Activated naive CD4-positive, alpha-beta T cell treated with anti-CD3 and anti-CD28 coated beads for 36 hours (primary cell): Measurements from ENCODE around the gene ZYX. TPM values are rescaled to one million over a fixed set of nuclear protein-coding genes. Genes with fewer than 3 reads are reported as not detected.
"Not testable (repeated sequence)": the region's sequence is repeated elsewhere in the genome, so short reads cannot be mapped to it uniquely, and the experiment has no call there.

Experiments
- CTCF ChIA-PET: fragments of 350-600 bp; sonication (Branson Sonifier 250); formaldehyde crosslinking; loops from one replicate; lab custom pipeline; 2021; ENCODE audit warnings: antibody characterized with exemption; lab: Charles Lee
- DNase-seq: peaks from one replicate; pipeline ENCODE4 v3.0.0-alpha.2; 2020
- H3K27ac Mint-ChIP-seq: one replicate; pipeline ENCODE4 v1.8.0; 2021; ENCODE audit warnings: mild to moderate bottlenecking, mixed read lengths
- H3K27me3 Mint-ChIP-seq: one replicate; pipeline ENCODE4 v1.8.0; 2021; ENCODE audit warnings: low read depth, mixed read lengths
- H3K36me3 Mint-ChIP-seq: one replicate; pipeline ENCODE4 v1.8.0; 2021; ENCODE audit warnings: low read depth, mixed read lengths
- H3K4me1 Mint-ChIP-seq: one replicate; pipeline ENCODE4 v1.8.0; 2021; ENCODE audit warnings: low read depth, mixed read lengths
- H3K4me3 Mint-ChIP-seq: one replicate; pipeline ENCODE4 v1.8.0; 2021; ENCODE audit warnings: mild to moderate bottlenecking, moderate library complexity, mixed read lengths
- H3K9me3 Mint-ChIP-seq: one replicate; pipeline ENCODE4 v1.8.0; 2021; ENCODE audit warnings: mixed read lengths
- intact Hi-C: fragments of 100-400 bp; cut with micrococcal nuclease; formaldehyde crosslinking; loops from one replicate; pipeline ENCODE4 v1.15.1; 2023
- total RNA-seq, 2 experiments: library from RNA; stranded (reverse); gene quantifications; one replicate each; pipeline ENCODE4 v1.2.3, GENCODE V29; 2021

Gene ZYX
- total RNA-seq, 2 experiments from 2014 or later: 75.1 to 81.5 TPM

GRCh38 chr7:143416565-143417149 lies 35.5 kb downstream of the ZYX start:
- peaks cover 2% of the 10 kb centered on the region for H3K9me3 Mint-ChIP-seq
- H3K27ac Mint-ChIP-seq: no peak overlapping the region
- no peaks in the 10 kb centered on the region for H3K27me3 Mint-ChIP-seq
- DNase-seq: no peak
- H3K4me3 Mint-ChIP-seq: no peak overlapping the region
- intact Hi-C loops: loop anchor here (1.0 to 5.0 kb wide), 5 partner anchors 36 to 409 kb away; no protein-coding TSS in a partner anchor
- CTCF ChIA-PET: interaction anchor here (0.6 to 5.3 kb wide), 32 partner anchors 10 to 888 kb away, joined by 3 to 79 read pairs (median 3); partner anchors contain the start of genes CLCN1 and GSTK1
- peaks cover 22% of the 10 kb centered on the region for H3K4me1 Mint-ChIP-seq
- peaks cover 2% of the 10 kb centered on the region for H3K36me3 Mint-ChIP-seq

- H3K27me3 Mint-ChIP-seq: no peaks in the 10 kb centered on the region
- DNase-seq: no peak
- intact Hi-C loops: loop anchor here (2.0 to 5.0 kb wide), 3 partner anchors 113 to 411 kb away; no protein-coding TSS in a partner anchor
- CTCF ChIA-PET: interaction anchor here (0.7 to 5.3 kb wide), 17 partner anchors 9 to 197 kb away, joined by 3 to 79 read pairs (median 3); no protein-coding TSS in a partner anchor
- no peak overlapping the region for H3K27ac Mint-ChIP-seq
- H3K4me1 Mint-ChIP-seq: peaks cover 12% of the 10 kb centered on the region
- peaks cover 2% of the 10 kb centered on the region for H3K36me3 Mint-ChIP-seq
- H3K4me3 Mint-ChIP-seq: no peak overlapping the region
- H3K9me3 Mint-ChIP-seq: peaks cover 2% of the 10 kb centered on the region
These were observed 36.7 kb downstream of the ZYX start for GRCh38 chr7:143417734-143418383.

GRCh38 chr7:143418681-143419458 lies 37.7 kb downstream of the ZYX start:
- H3K27ac Mint-ChIP-seq: no peak overlapping the region
- H3K9me3 Mint-ChIP-seq: peaks cover 2% of the 10 kb centered on the region
- peaks cover 12% of the 10 kb centered on the region for H3K4me1 Mint-ChIP-seq
- H3K27me3 Mint-ChIP-seq: no peaks in the 10 kb centered on the region
- peaks cover 2% of the 10 kb centered on the region for H3K36me3 Mint-ChIP-seq
- no peak overlapping the region for H3K4me3 Mint-ChIP-seq
- DNase-seq: no peak
- CTCF ChIA-PET: interaction anchor here (4.8 to 5.3 kb wide), 2 partner anchors 16 to 177 kb away, joined by 76 to 79 read pairs; no protein-coding TSS in a partner anchor
- intact Hi-C loops: loop anchor here (5.0 kb wide), 1 partner anchor 412 kb away; no protein-coding TSS in a partner anchor

GRCh38 chr7:143419880-143420279 lies 38.7 kb downstream of the ZYX start:
- DNase-seq: no peak
- peaks cover 2% of the 10 kb centered on the region for H3K36me3 Mint-ChIP-seq
- H3K9me3 Mint-ChIP-seq: peaks cover 2% of the 10 kb centered on the region
- H3K4me1 Mint-ChIP-seq: peaks cover 12% of the 10 kb centered on the region
- H3K4me3 Mint-ChIP-seq: no peak overlapping the region
- H3K27ac Mint-ChIP-seq: no peak overlapping the region
- intact Hi-C loops: loop anchor here (5.0 kb wide), 1 partner anchor 413 kb away; no protein-coding TSS in a partner anchor
- CTCF ChIA-PET: no interaction called here
- no peaks in the 10 kb centered on the region for H3K27me3 Mint-ChIP-seq

- H3K4me3 Mint-ChIP-seq, intact Hi-C loops, H3K27ac Mint-ChIP-seq, H3K36me3 Mint-ChIP-seq, H3K27me3 Mint-ChIP-seq, DNase-seq, H3K9me3 Mint-ChIP-seq: not testable (repeated sequence)
- peaks cover 12% of the 10 kb centered on the region for H3K4me1 Mint-ChIP-seq
- CTCF ChIA-PET: interaction anchor here (0.6 to 0.9 kb wide), 2 partner anchors 12 to 71 kb away, joined by 3 to 5 read pairs; partner anchors contain the start of gene EPHA1
These were observed 39.5 kb downstream of the ZYX start for GRCh38 chr7:143420624-143421023.

GRCh38 chr7:143422033-143422432 lies 40.9 kb downstream of the ZYX start:
- H3K9me3 Mint-ChIP-seq: peaks cover 2% of the 10 kb centered on the region

GRCh38 chr7:143424476-143424875 lies 43.3 kb downstream of the ZYX start:
- H3K27ac Mint-ChIP-seq, DNase-seq, H3K27me3 Mint-ChIP-seq, H3K4me1 Mint-ChIP-seq, intact Hi-C loops, H3K36me3 Mint-ChIP-seq, H3K9me3 Mint-ChIP-seq, H3K4me3 Mint-ChIP-seq: not testable (repeated sequence)
- CTCF ChIA-PET: interaction anchor here (1.5 to 2.3 kb wide), 2 partner anchors 184 to 422 kb away, joined by 4 to 10 read pairs; no protein-coding TSS in a partner anchor

More at GRCh38 chr7:143422033-143422432, 40.9 kb downstream of the ZYX start:
- CTCF ChIA-PET: interaction anchor here (1.0 to 1.1 kb wide), 2 partner anchors 17 to 182 kb away, joined by 4 read pairs; no protein-coding TSS in a partner anchor
- H3K4me1 Mint-ChIP-seq: peaks cover 13% of the 10 kb centered on the region
- no peak overlapping the region for H3K27ac Mint-ChIP-seq
- no peak overlapping the region for H3K4me3 Mint-ChIP-seq
- intact Hi-C loops: no loop called here
- DNase-seq: no peak
- no peaks in the 10 kb centered on the region for H3K27me3 Mint-ChIP-seq
- peaks cover 2% of the 10 kb centered on the region for H3K36me3 Mint-ChIP-seq

GRCh38 chr7:143426479-143427142 lies 45.5 kb downstream of the ZYX start:
- H3K27ac Mint-ChIP-seq: no peak overlapping the region
- no peak overlapping the region for H3K4me3 Mint-ChIP-seq
- DNase-seq: no peak
- H3K4me1 Mint-ChIP-seq: peaks cover 8% of the 10 kb centered on the region
- no peaks in the 10 kb centered on the region for H3K27me3 Mint-ChIP-seq
- CTCF ChIA-PET: interaction anchor here (0.6 to 1.5 kb wide), 3 partner anchors 10 to 128 kb away, joined by 3 to 10 read pairs (median 3); no protein-coding TSS in a partner anchor
- H3K9me3 Mint-ChIP-seq: no peaks in the 10 kb centered on the region
- no peaks in the 10 kb centered on the region for H3K36me3 Mint-ChIP-seq
- intact Hi-C loops: no loop called here

- intact Hi-C loops: no loop called here
- H3K27ac Mint-ChIP-seq: no peak overlapping the region
- no peaks in the 10 kb centered on the region for H3K9me3 Mint-ChIP-seq
- no peak overlapping the region for H3K4me3 Mint-ChIP-seq
- H3K27me3 Mint-ChIP-seq: no peaks in the 10 kb centered on the region
- peaks cover 8% of the 10 kb centered on the region for H3K4me1 Mint-ChIP-seq
- no peak for DNase-seq
- no peaks in the 10 kb centered on the region for H3K36me3 Mint-ChIP-seq
- CTCF ChIA-PET: no interaction called here
These were observed 48.9 kb downstream of the ZYX start for GRCh38 chr7:143429770-143430698.

GRCh38 chr7:143431109-143431508 lies 50.0 kb downstream of the ZYX start:
- H3K4me3 Mint-ChIP-seq: no peak overlapping the region

GRCh38 chr7:143433759-143434158 lies 52.6 kb downstream of the ZYX start:
- H3K4me3 Mint-ChIP-seq: no peak overlapping the region
- CTCF ChIA-PET: interaction anchor here (0.8 to 1.4 kb wide), 2 partner anchors 17 to 18 kb away, joined by 3 to 4 read pairs; no protein-coding TSS in a partner anchor
- H3K36me3 Mint-ChIP-seq: no peaks in the 10 kb centered on the region
- H3K4me1 Mint-ChIP-seq: peaks cover 26% of the 10 kb centered on the region
- DNase-seq: no peak
- intact Hi-C loops: no loop called here
- no peak overlapping the region for H3K27ac Mint-ChIP-seq
- no peaks in the 10 kb centered on the region for H3K9me3 Mint-ChIP-seq
- no peaks in the 10 kb centered on the region for H3K27me3 Mint-ChIP-seq

More at GRCh38 chr7:143431109-143431508, 50.0 kb downstream of the ZYX start:
- no peaks in the 10 kb centered on the region for H3K9me3 Mint-ChIP-seq
- CTCF ChIA-PET: no interaction called here
- H3K36me3 Mint-ChIP-seq: no peaks in the 10 kb centered on the region
- intact Hi-C loops: no loop called here
- no peaks in the 10 kb centered on the region for H3K27me3 Mint-ChIP-seq
- no peak overlapping the region for H3K27ac Mint-ChIP-seq
- peaks cover 11% of the 10 kb centered on the region for H3K4me1 Mint-ChIP-seq
- no peak for DNase-seq
